Measurements from ENCODE around the gene PPP1R26.

DNA sequence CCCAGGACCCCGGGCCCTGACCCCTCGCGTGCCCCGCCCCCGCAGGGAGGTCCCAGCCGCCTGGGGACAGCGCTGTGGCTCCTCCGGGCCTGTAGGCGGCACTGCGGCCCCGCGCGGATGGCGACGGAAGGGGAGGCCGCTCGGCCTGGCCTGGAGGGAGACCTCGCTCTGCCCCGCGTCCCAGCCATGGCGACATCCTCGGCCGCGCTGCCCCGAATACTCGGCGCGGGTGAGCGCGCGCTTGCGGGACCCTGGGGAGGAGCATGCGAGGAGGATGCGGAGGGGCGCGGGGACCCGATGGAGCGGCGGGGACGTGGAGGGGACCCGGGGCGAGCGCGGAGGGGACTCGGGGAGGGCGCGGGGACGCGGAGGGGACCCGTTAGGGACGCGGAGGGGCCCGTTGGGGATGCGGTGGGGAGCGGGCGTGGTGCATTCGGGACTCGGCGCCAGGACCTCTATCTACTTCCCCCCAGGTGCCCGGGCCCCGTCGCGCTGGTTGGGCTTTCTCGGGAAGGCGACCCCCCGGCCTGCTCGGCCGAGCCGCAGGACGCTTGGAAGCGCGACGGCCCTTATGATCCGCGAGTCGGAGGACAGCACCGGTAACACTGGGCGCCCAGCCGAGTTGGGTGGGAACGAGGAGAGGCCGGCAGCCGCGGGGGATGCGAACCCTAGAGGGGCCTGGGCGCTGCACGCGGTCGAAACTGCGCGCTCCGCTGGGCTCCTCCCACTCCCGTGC is 21.1 kb downstream of the PPP1R26 start, which contains the start of gene MRPS2:
- peak in 1 of 2 donors; percentile 54 for TF ChIP-seq POLR2A (IDR thresholded peaks at IDR 0.05)
- TF ChIP-seq CTCF (IDR thresholded peaks at IDR 0.05): peak; percentile 59 to 91 (median 81)
